Loucy (cell line): ENCODE results near the gene NUAK1.

Experiments used
- EZH2phosphoT487 ChIP-seq: fragments of 200-600 bp; IDR thresholded peaks from 2 replicates; pipeline ENCODE4 v1.6.1; 2018; ENCODE audit warnings: antibody characterized with exemption, mild to moderate bottlenecking, moderate library complexity, borderline replicate concordance
- TF ChIP-seq, protein P1 (sequence below): fragments of 200-600 bp; sonication (generic); conservative IDR thresholded peaks from 2 replicates; pipeline ENCODE4 v1.5.1; 2014; ENCODE audit warnings: mild to moderate bottlenecking, antibody characterized with exemption, low read length

DNA sequence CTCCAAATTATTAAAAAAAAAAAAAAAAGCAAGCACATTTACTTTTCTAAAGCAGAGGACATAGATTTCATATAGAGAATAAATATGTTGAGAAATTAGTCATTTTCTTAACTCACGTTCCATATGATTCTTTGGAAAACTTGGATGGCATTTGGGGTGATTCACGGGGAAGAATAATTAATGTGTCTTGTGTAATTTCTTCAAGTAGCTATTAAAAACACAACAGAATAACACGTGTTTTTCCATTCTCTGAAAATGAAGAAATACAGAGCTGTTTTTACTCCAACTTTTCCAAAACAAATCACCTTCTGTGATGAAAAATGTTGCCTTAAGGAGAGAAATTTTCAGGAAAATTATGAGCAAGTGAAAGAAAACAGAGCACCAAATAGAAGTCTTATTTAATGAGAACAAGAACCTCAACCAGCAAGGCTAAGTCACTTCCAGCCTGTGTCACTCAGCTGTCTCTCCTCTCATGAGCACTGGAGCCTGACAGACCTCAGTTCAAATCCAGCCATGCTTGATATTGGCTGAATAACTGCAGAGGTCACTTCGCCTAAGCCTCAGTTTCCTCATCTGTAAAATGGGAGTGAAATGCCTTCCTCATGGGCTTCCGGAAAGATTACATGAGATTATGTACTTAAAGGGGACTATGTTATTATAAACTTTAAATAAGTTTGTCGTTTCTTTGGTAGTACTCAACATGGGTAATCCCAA is 42.8 kb upstream of the NUAK1 start:
- TF ChIP-seq, protein P1, sequence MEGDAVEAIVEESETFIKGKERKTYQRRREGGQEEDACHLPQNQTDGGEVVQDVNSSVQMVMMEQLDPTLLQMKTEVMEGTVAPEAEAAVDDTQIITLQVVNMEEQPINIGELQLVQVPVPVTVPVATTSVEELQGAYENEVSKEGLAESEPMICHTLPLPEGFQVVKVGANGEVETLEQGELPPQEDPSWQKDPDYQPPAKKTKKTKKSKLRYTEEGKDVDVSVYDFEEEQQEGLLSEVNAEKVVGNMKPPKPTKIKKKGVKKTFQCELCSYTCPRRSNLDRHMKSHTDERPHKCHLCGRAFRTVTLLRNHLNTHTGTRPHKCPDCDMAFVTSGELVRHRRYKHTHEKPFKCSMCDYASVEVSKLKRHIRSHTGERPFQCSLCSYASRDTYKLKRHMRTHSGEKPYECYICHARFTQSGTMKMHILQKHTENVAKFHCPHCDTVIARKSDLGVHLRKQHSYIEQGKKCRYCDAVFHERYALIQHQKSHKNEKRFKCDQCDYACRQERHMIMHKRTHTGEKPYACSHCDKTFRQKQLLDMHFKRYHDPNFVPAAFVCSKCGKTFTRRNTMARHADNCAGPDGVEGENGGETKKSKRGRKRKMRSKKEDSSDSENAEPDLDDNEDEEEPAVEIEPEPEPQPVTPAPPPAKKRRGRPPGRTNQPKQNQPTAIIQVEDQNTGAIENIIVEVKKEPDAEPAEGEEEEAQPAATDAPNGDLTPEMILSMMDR: no peak
- no peak for TF ChIP-seq EZH2phosphoT487
